VCaP (cell line): ENCODE results near the gene HEPHL1.

Source experiments
- H3K27ac ChIP-seq: fragments of 450-650 bp; 2 replicates; pipeline ENCODE4 v1.5.1; 2017
- TF ChIP-seq, protein P1 (sequence below): fragments of 450-650 bp; conservative IDR thresholded peaks from 2 replicates; pipeline ENCODE4 v1.5.1; 2017; ENCODE audit warnings: mild to moderate bottlenecking, moderate library complexity

The HEPHL1 gene

DNA sequence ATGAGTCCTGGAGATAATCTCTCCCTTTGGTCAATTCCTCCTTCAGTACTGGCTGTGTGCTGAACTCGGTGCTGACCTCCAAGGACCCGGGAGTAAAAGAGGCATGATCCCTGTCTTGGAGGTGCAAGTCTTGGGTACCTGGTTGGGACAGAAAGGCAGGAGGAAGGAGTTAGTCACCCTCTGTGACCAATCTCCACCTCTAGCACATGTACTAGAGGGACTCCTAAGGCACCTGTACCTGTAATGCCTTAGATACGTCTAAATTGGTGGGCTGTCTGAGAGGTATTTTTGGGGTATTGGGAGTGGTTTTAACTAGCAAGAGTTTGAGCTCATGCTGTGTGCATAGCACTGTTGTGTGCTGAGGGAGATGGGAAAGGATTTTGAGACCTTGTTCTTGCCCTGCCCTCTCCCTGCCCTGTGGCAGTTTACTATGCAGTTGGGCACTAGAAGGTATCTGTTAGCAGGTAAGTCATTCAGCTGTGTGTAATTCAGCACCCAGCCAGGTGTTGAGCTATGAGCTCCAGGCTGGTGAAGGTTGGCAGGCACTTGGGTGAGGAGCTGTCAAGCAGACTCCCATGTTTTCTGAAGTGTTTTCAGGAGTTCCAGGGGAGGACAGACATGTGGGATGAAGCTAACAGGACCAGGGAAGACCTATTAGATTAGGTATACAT, 110.0 kb downstream of the HEPHL1 start:
- TF ChIP-seq, protein P1, sequence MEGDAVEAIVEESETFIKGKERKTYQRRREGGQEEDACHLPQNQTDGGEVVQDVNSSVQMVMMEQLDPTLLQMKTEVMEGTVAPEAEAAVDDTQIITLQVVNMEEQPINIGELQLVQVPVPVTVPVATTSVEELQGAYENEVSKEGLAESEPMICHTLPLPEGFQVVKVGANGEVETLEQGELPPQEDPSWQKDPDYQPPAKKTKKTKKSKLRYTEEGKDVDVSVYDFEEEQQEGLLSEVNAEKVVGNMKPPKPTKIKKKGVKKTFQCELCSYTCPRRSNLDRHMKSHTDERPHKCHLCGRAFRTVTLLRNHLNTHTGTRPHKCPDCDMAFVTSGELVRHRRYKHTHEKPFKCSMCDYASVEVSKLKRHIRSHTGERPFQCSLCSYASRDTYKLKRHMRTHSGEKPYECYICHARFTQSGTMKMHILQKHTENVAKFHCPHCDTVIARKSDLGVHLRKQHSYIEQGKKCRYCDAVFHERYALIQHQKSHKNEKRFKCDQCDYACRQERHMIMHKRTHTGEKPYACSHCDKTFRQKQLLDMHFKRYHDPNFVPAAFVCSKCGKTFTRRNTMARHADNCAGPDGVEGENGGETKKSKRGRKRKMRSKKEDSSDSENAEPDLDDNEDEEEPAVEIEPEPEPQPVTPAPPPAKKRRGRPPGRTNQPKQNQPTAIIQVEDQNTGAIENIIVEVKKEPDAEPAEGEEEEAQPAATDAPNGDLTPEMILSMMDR, result no peak

DNA sequence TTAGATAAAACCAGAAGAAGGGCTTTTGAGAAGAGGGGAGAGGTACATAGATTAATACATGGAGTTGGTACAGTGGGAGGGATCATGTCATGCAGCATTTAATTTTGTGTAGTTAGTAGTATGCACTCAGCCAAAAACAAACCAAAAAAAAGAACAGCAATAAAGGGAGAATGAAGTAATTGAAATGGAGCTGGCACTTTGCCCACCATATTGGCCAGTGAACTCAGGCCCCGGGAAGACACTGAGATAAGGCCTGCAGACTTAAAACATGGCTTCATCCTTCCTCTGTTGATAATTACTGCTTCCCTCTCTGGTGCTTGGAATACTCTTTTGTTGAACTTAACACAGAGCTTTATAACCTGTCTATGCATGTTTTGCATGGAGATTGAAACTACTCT, 110.6 kb downstream of the HEPHL1 start:
- TF ChIP-seq, protein P1, result no peak
- H3K27ac ChIP-seq, result no peak overlapping the region

More for the DNA sequence above, 110.0 kb downstream of the HEPHL1 start:
- H3K27ac ChIP-seq, result no peak overlapping the region

DNA sequence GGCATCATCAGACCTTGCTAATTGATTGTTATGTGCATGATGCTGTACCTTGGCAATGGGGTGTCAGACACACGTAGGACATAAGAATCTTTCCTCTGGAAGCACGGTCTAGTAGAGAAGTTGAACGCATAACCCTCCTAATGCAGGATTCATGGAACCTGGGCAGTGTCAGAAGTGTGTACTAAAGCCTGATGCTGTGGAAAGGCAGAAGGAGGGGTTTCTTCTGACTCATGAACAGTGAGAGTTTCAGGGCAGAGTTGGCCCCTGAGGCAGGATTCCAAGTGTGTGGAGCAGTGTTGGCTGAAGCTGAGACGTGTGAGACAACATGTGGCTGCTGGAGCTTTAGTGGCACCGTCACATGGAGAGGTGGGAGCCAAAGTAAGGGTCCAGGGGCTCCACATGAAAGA, 111.0 kb downstream of the HEPHL1 start:
- TF ChIP-seq, protein P1, result no peak
- H3K27ac ChIP-seq, result no peak overlapping the region

DNA sequence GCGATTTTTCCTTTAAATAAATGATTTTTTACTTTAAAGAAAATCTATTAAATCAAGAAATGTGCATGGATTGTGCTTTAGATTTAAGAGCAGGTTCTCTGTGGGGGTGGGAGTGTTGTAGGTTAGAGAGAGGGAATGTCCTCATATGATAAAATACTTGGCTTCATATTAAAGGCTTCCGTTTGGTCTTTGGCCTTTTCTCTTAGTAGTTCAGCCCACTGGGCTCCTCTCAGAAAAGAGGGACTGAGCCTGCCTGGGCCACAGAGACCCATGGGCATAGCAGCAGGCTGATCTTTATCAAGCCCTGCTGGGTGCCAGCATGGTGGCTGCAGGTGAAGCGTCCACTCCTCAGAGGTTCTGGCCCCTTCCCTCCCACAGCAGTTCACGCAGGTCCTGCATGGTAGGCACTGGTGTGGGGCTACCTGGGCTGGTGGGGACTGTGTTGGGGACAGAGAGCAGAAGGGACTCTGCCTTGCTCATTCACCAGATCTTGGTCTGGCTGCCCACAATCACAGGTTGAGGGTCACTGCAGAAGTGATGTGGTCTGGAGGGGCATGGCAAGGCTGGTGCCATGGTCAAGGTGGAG, 111.8 kb downstream of the HEPHL1 start:
- TF ChIP-seq, protein P1, result no peak
- H3K27ac ChIP-seq, result no peak overlapping the region

DNA sequence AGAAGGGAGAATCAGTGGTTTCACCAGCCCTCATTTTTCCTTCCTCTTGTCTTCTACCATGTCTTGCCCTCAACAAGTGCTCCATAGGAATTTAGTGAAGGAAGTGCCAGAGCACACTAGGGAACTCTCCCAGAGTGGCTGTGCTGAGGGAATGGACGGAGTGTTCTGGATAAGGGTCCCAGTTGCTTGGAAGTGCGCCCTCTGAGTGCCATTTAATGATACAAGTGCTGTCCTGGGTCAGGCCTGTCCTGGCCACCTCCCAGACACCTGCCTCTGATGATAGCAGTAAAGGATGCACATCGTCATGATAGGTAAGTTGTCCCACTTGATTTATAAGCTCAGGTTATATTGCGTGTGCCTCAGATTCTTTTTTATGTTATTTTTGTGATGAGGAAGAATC, 112.6 kb downstream of the HEPHL1 start:
- TF ChIP-seq, protein P1, result no peak
- no peak overlapping the region for H3K27ac ChIP-seq

DNA sequence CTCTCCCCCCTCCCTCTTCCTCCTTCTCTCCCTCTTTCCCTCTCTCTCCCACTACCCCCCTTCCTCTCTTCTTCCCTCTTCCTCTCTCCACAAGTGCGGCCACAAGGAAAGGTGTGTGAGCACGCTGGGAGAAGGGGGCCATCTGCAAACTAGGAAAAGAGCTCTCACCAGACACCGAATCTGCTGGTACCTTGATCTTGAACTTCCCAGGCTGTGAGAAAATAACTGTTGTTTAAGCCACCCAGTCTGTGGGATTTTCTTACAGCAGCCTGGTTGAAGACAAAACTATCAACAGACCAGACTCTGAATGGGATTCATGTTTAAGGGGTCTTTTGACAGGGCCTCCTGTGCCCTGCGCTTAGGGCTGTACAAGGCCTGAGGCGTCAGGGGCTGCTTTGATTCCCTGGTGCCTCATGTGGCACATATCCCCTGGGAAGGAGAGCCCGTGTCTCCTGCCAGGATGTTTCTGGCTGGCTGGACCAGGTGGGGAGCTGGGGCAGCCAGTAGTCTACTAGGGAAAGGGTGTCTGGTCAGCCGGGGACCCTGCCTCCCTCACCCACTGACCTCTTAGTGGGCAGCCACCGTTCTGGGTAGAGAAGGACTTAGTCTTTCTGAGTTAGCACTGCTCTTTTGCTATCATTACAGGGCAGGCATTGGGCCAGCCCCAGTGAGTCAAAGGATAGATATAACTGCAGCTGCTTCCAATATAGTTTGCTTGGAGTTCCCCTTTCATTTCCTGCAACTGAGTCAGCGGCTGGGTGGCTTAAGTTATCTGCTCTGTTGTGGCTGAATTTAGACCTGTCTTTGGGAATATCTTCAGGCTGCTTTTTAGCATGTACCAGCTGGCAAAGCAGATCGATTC, 113.7 kb downstream of the HEPHL1 start:
- no peak overlapping the region for H3K27ac ChIP-seq
- TF ChIP-seq, protein P1, result no peak

DNA sequence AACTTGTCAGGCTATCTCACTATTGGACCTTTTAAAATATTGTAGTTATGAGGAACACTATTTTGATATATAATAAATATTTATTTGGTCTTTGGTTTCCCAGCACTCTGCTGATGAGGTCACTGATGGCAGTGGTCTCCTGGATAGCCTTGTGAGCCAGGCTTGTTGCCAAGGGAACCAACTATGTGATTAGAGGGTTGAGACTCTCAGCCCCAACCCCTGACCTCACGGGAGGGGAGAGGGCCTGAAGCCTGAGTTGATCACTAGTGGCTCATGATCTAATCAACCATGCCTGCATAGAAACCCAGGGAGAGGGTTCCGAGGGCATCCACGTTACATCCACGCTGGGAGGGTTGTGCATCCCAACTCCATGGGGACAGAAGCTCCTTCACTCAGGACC, 118.3 kb downstream of the HEPHL1 start:
- H3K27ac ChIP-seq, result no peak overlapping the region
- TF ChIP-seq, protein P1, result no peak
